Cardiac fibroblast (primary cell): Measurements from ENCODE around the gene HOXA6.

ENCODE experiments used
- DNase-seq, 2 donors: peaks; one replicate each; pipeline versions ENCODE4 v3.0.0 to v3.0.0-alpha.2; 2010; ENCODE audit warnings: low read depth in 2 of 2
- H3K4me3 ChIP-seq, 2 donors: replicated peaks in 1 of 2; 1 replicate in 1 of 2; 2 replicates in 1 of 2; pipeline ENCODE4 v1.5.1; 2011; ENCODE audit warnings: low read depth in 2 of 2, low read length in 2 of 2, mild to moderate bottlenecking in 2 of 2, moderate library complexity in 1 of 2
- TF ChIP-seq, protein P1 (sequence below): IDR thresholded peaks from one replicate; pipeline ENCODE4 v1.5.1; 2011; ENCODE audit warnings: low read depth, mild to moderate bottlenecking, low read length, inconsistent platforms

Gene HOXA6

GRCh38 chr7:27132978-27133377, 14.6 kb downstream of the HOXA6 start:
- TF ChIP-seq, protein P1, sequence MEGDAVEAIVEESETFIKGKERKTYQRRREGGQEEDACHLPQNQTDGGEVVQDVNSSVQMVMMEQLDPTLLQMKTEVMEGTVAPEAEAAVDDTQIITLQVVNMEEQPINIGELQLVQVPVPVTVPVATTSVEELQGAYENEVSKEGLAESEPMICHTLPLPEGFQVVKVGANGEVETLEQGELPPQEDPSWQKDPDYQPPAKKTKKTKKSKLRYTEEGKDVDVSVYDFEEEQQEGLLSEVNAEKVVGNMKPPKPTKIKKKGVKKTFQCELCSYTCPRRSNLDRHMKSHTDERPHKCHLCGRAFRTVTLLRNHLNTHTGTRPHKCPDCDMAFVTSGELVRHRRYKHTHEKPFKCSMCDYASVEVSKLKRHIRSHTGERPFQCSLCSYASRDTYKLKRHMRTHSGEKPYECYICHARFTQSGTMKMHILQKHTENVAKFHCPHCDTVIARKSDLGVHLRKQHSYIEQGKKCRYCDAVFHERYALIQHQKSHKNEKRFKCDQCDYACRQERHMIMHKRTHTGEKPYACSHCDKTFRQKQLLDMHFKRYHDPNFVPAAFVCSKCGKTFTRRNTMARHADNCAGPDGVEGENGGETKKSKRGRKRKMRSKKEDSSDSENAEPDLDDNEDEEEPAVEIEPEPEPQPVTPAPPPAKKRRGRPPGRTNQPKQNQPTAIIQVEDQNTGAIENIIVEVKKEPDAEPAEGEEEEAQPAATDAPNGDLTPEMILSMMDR = no peak
- no peak overlapping the region for H3K4me3 ChIP-seq
- DNase-seq = no peak

DNA sequence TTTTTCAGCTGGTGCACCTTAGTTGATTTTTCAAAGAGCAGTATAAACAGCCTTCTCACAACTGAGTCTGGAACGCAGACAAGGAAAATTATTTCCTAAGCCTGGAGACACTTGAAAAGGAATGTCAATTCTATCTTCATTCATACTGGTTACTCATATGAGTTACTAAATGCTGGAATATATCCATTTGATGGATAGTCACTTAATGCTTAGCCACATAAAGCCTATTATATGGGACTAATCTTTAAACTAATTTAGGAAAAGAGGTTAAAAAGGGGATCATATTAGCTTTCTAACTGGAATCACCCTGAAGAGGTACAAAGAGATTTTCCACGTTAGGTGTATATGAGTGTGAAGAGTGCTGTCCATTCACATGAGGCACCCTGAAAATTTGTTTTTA, 15.4 kb downstream of the HOXA6 start:
- TF ChIP-seq, protein P1 = no peak
- no peak for DNase-seq

GRCh38 chr7:27131390-27131819, 16.2 kb downstream of the HOXA6 start:
- DNase-seq = no peak
- peak overlapping the region in 1 of 2 donors; percentile 52 for H3K4me3 ChIP-seq
- TF ChIP-seq, protein P1 = no peak

More for the DNA sequence above, 15.4 kb downstream of the HOXA6 start:
- H3K4me3 ChIP-seq = no peak overlapping the region

GRCh38 chr7:27130540-27131389, 16.8 kb downstream of the HOXA6 start, which contains the start of gene HOXA4:
HOXA4 (minus strand) TSS chr7:27130757; CDS start chr7:27130733, 24 bp downstream.
- peak within 1 kb of the TSS; percentile 40 to 52 for H3K4me3 ChIP-seq
- TF ChIP-seq, protein P1 = no peak
- peak; percentile 38 to 63 for DNase-seq

GRCh38 chr7:27129729-27130539, 17.6 kb downstream of the HOXA6 start:
- TF ChIP-seq, protein P1 = no peak
- no peak for DNase-seq
- H3K4me3 ChIP-seq = peak overlapping the region in 1 of 2 donors; percentile 10

- no peak for DNase-seq
- TF ChIP-seq, protein P1 = no peak
- no peak overlapping the region for H3K4me3 ChIP-seq
These were observed 18.5 kb downstream of the HOXA6 start for GRCh38 chr7:27128776-27129728.
